OCI-LY1 (cell line): ENCODE results near the gene CREB3L2.

Experiments used
- H2AFZ ChIP-seq: fragments of 200-600 bp; sonication (generic), shearing (Covaris generic); 2 replicates; pipeline ENCODE4 v1.6.0; 2014; ENCODE audit warnings: antibody characterized with exemption, mild to moderate bottlenecking, low read length
- H3F3A ChIP-seq: fragments of 200-600 bp; sonication (generic), shearing (Covaris generic); 2 replicates; pipeline ENCODE4 v1.6.0; 2014; ENCODE audit warnings: mild to moderate bottlenecking, antibody characterized with exemption, low read length, moderate library complexity; ENCODE audit not compliant: insufficient read depth
- H3K27ac ChIP-seq: fragments of 200-600 bp; sonication (generic); 2 replicates; pipeline ENCODE4 v1.5.1; 2014; ENCODE audit warnings: low read length, mixed run types, mild to moderate bottlenecking, low read depth; ENCODE audit not compliant: poor library complexity, severe bottlenecking
- H3K27me3 ChIP-seq: fragments of 200-600 bp; sonication (generic); 2 replicates; pipeline ENCODE4 v1.6.0; 2014; ENCODE audit warnings: antibody characterized with exemption, mild to moderate bottlenecking, low read length, moderate library complexity; ENCODE audit not compliant: insufficient read depth
- H3K36me3 ChIP-seq: fragments of 200-600 bp; sonication (generic); 2 replicates; pipeline ENCODE4 v1.6.1; 2014; ENCODE audit warnings: mild to moderate bottlenecking, antibody characterized with exemption, low read length, moderate library complexity, mixed read lengths; ENCODE audit not compliant: insufficient read depth
- H3K4me1 ChIP-seq: fragments of 200-600 bp; sonication (generic); 2 replicates; pipeline ENCODE4 v1.5.1; 2014; ENCODE audit warnings: mild to moderate bottlenecking, low read length, moderate library complexity; ENCODE audit not compliant: insufficient read depth, severe bottlenecking
- H3K4me2 ChIP-seq: fragments of 200-600 bp; sonication (generic), shearing (Covaris generic); 2 replicates; pipeline ENCODE4 v1.6.1; 2014; ENCODE audit warnings: low read length
- H3K4me3 ChIP-seq: fragments of 200-600 bp; sonication (generic); 2 replicates; pipeline ENCODE4 v1.5.1; 2014; ENCODE audit warnings: low read length, low read depth, mild to moderate bottlenecking, mixed read lengths; ENCODE audit not compliant: poor library complexity, severe bottlenecking
- H3K79me2 ChIP-seq: fragments of 200-600 bp; shearing (Covaris generic); 2 replicates; pipeline ENCODE4 v1.6.1; 2016; ENCODE audit warnings: mixed run types, low read length, mixed read lengths; ENCODE audit not compliant: insufficient read depth
- H3K9ac ChIP-seq: fragments of 200-600 bp; sonication (generic), shearing (Covaris generic); 2 replicates; pipeline ENCODE4 v1.6.1; 2014; ENCODE audit warnings: mild to moderate bottlenecking, low read length, mixed read lengths
- H3K9me2 ChIP-seq: fragments of 200-600 bp; sonication (generic), shearing (Covaris generic); 2 replicates; pipeline ENCODE4 v1.6.1; 2014; ENCODE audit warnings: low read depth, mild to moderate bottlenecking, low read length, mixed read lengths
- H3K9me3 ChIP-seq: fragments of 200-600 bp; shearing (Covaris generic); 2 replicates; pipeline ENCODE4 v1.6.1; 2014; ENCODE audit warnings: low read length, mixed read lengths
- H4K20me1 ChIP-seq: fragments of 200-600 bp; sonication (generic), shearing (Covaris generic); 2 replicates; pipeline ENCODE4 v1.6.0; 2016; ENCODE audit warnings: mild to moderate bottlenecking, low read length; ENCODE audit not compliant: insufficient read depth
- CTCF ChIP-seq: fragments of 200-600 bp; sonication (generic), shearing (Covaris generic); IDR thresholded peaks from 2 replicates; pipeline ENCODE4 v1.5.1; 2017; ENCODE audit warnings: mild to moderate bottlenecking, antibody characterized with exemption, low read length, moderate library complexity, mixed read lengths
- EZH2 ChIP-seq: fragments of 200-600 bp; sonication (generic), shearing (Covaris generic); IDR thresholded peaks from 2 replicates; pipeline ENCODE4 v1.8.0; 2017; ENCODE audit warnings: borderline replicate concordance, mixed run types, mild to moderate bottlenecking, antibody characterized with exemption, low read length, moderate library complexity, mixed read lengths

Gene CREB3L2

GRCh38 chr7:137953043-137953664 is 48.7 kb downstream of the CREB3L2 start:
- Histone ChIP-seq H3K36me3 (no peaks in the 10 kb centered on the region), H2AFZ (no peak overlapping the region), H4K20me1 (no peaks in the 10 kb centered on the region), H3K27me3 (no peaks in the 10 kb centered on the region), H3K4me1 (no peaks in the 10 kb centered on the region), H3F3A (no peaks in the 10 kb centered on the region), H3K9me3 (no peaks in the 10 kb centered on the region), H3K4me3 (no peak overlapping the region), H3K79me2 (no peaks in the 10 kb centered on the region), H3K9ac (no peak overlapping the region), H3K4me2 (no peak overlapping the region), H3K27ac (no peak overlapping the region), H3K9me2 (no peaks in the 10 kb centered on the region)
- TF ChIP-seq CTCF, result no peak
- TF ChIP-seq EZH2, result no peak

GRCh38 chr7:137952426-137952805 is 49.5 kb downstream of the CREB3L2 start:
- Histone ChIP-seq H3K9ac (no peak overlapping the region), H3K27ac (no peak overlapping the region), H3F3A (no peaks in the 10 kb centered on the region), H3K27me3 (no peaks in the 10 kb centered on the region), H3K4me3 (no peak overlapping the region), H3K36me3 (no peaks in the 10 kb centered on the region), H3K4me1 (no peaks in the 10 kb centered on the region), H3K4me2 (no peak overlapping the region), H4K20me1 (no peaks in the 10 kb centered on the region), H2AFZ (no peak overlapping the region), H3K9me2 (no peaks in the 10 kb centered on the region), H3K79me2 (no peaks in the 10 kb centered on the region), H3K9me3 (no peaks in the 10 kb centered on the region)
- TF ChIP-seq EZH2, result no peak
- no peak for TF ChIP-seq CTCF

GRCh38 chr7:137951700-137952425 is 50.0 kb downstream of the CREB3L2 start:
- Histone ChIP-seq H3K9me2 (no peaks in the 10 kb centered on the region), H3K9me3 (no peaks in the 10 kb centered on the region), H3K9ac (no peak overlapping the region), H3K36me3 (no peaks in the 10 kb centered on the region), H3K4me3 (no peak overlapping the region), H2AFZ (no peak overlapping the region), H3K79me2 (no peaks in the 10 kb centered on the region), H3F3A (no peaks in the 10 kb centered on the region), H3K4me2 (no peak overlapping the region), H4K20me1 (no peaks in the 10 kb centered on the region), H3K27me3 (no peaks in the 10 kb centered on the region), H3K27ac (no peak overlapping the region), H3K4me1 (no peaks in the 10 kb centered on the region)
- TF ChIP-seq EZH2 (no peak), CTCF (no peak)
